ENCODE results near the gene SIPA1L3. TPM values are rescaled to one million over a fixed set of nuclear protein-coding genes. Genes with fewer than 3 reads are reported as not detected.

The SIPA1L3 gene
- total and polyA plus RNA-seq, 2 of the 13 experiments (the other 11 are each of a cell fraction or from before 2014, with no cell fraction given), result 5.5 to 7.7 TPM

DNA sequence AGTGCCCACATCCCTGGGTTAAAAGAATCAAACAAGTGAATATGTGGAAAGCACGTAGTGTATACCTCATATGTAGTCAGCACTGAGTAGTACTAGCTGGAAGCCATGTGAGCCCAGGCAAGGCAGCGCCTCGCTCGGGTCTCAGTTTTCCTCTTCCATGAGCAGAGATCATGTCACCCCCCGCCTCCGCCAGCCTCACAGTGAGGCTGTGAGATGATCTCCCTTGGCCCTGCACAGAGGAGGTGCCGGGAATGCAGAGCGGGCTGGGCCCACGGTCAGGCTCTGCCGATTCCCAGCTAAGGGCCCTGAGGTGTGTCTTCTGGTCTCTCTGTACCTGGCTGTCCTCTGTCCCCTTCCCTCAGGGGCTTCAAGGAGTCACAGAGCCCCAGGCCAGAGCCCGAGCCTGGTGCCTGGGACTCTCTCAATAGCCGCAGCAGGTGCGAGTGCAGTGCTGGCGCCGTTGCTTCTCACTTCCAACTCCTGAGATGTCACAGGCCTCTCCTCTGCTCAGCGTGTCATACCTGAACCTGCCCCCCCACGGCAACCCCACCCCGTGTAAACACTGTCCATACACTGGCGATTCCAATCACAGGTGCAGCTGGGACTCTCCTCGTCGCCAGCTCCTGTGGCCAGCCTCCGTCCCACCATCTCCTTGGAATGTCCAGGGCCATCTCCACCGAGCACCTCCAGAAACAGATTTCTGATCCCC is 290.1 kb downstream of the SIPA1L3 start:
- DNase-seq (ENCODE audit: low spot score) (no peak), ATAC-seq (no peak)

More for the DNA sequence above, 290.1 kb downstream of the SIPA1L3 start:
- ChIA-PET CTCF (ENCODE audit: low intra/inter-chr PET ratio, low total read pairs) (no interaction called here), POLR2A (no interaction called here)
- no TSS peak for BruUV-seq (replicated peaks)
- no peaks in the 10 kb centered on the region; a peak in 1 of 5 replicates for H3K36me3 ChIP-seq (replicated peaks in 1 of 2; ENCODE audit: control insufficient read depth in 1 of 2, insufficient read depth in 2 of 2, low read length in 2 of 2)
- intact Hi-C loops (cut with micrococcal nuclease; ENCODE audit: unreplicated experiment) (no loop called here), in situ Hi-C loops (cut with HindIII; ENCODE audit: extremely low pct_ligation_motif_present, low pct_unique_long_range_greater_than_20kb) (no loop called here)
- H3K79me2 ChIP-seq (ENCODE audit: insufficient read depth, low read length), result no peaks in the 10 kb centered on the region
- no peak overlapping the region for H3K27ac ChIP-seq (ENCODE audit: extremely low read length, insufficient read depth, low read length)
- H3K9me3 ChIP-seq (ENCODE audit: low read length), result no peaks in the 10 kb centered on the region
- H3K4me1 ChIP-seq (ENCODE audit: insufficient read depth, low read length), result peaks cover 13% of the 10 kb centered on the region
- no peak overlapping the region for H3K4me3 ChIP-seq (replicated peaks in 1 of 3; ENCODE audit: insufficient read depth in 1 of 3, low read depth in 2 of 3, low read length in 3 of 3)
- H2AFZ ChIP-seq (ENCODE audit: low read length), result no peak overlapping the region
- 93% methylated on average over 19 of the region's 23 CpGs for WGBS (ENCODE audit: low lambda C conversion rate)
- TF ChIP-seq NR3C1 (CRISPR knock-in tag; IDR thresholded peaks at IDR 0.05), result no peak
- TF ChIP-seq AGO1 (IDR thresholded peaks at IDR 0.05; ENCODE audit: low read depth, low read length, poor library complexity, severe bottlenecking), result no peak
- TF ChIP-seq DDIT3 (CRISPR knock-in tag; IDR thresholded peaks at IDR 0.05), result no peak
- TF ChIP-seq PHB2 (IDR thresholded peaks at IDR 0.05; ENCODE audit: partially characterized antibody), result no peak
- no peak for TF ChIP-seq CREM (IDR thresholded peaks at IDR 0.05)
- TF ChIP-seq CREM (CRISPR knock-in tag; IDR thresholded peaks at IDR 0.05), result no peak
- no peak for TF ChIP-seq AGO2 (optimal IDR thresholded peaks at IDR 0.05; ENCODE audit: low read depth, low read length)
- TF ChIP-seq RFX3 (CRISPR knock-in tag; IDR thresholded peaks at IDR 0.05), result no peak
- TF ChIP-seq JUNB (CRISPR knock-in tag; IDR thresholded peaks at IDR 0.05; ENCODE audit: borderline replicate concordance), result no peak
- TF ChIP-seq RAD21 (CRISPR knock-in tag; IDR thresholded peaks at IDR 0.05), result no peak
- TF ChIP-seq SRF (IDR thresholded peaks at IDR 0.05; ENCODE audit: low read depth, low read length), result no peak
- no peak for TF ChIP-seq THYN1 (CRISPR knock-in tag; IDR thresholded peaks at IDR 0.05; ENCODE audit: borderline replicate concordance, low read depth)
- TF ChIP-seq, protein P1, sequence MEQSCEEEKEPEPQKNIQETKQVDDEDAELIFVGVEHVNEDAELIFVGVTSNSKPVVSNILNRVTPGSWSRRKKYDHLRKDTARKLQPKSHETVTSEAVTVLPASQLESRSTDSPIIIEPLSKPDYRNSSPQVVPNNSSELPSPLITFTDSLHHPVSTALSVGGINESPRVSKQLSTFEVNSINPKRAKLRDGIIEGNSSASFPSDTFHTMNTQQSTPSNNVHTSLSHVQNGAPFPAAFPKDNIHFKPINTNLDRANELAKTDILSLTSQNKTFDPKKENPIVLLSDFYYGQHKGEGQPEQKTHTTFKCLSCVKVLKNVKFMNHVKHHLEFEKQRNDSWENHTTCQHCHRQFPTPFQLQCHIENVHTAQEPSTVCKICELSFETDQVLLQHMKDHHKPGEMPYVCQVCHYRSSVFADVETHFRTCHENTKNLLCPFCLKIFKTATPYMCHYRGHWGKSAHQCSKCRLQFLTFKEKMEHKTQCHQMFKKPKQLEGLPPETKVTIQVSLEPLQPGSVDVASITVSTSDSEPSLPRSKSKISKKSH (CRISPR knock-in tag; IDR thresholded peaks at IDR 0.05; ENCODE audit: borderline replicate concordance), result no peak
- TF ChIP-seq NR2F1 (CRISPR knock-in tag; IDR thresholded peaks at IDR 0.05), result no peak
- no peak for TF ChIP-seq ZNF772 (CRISPR knock-in tag; IDR thresholded peaks at IDR 0.05)
- no peak for TF ChIP-seq ATF1 (CRISPR knock-in tag; IDR thresholded peaks at IDR 0.05)
- TF ChIP-seq, protein P2, sequence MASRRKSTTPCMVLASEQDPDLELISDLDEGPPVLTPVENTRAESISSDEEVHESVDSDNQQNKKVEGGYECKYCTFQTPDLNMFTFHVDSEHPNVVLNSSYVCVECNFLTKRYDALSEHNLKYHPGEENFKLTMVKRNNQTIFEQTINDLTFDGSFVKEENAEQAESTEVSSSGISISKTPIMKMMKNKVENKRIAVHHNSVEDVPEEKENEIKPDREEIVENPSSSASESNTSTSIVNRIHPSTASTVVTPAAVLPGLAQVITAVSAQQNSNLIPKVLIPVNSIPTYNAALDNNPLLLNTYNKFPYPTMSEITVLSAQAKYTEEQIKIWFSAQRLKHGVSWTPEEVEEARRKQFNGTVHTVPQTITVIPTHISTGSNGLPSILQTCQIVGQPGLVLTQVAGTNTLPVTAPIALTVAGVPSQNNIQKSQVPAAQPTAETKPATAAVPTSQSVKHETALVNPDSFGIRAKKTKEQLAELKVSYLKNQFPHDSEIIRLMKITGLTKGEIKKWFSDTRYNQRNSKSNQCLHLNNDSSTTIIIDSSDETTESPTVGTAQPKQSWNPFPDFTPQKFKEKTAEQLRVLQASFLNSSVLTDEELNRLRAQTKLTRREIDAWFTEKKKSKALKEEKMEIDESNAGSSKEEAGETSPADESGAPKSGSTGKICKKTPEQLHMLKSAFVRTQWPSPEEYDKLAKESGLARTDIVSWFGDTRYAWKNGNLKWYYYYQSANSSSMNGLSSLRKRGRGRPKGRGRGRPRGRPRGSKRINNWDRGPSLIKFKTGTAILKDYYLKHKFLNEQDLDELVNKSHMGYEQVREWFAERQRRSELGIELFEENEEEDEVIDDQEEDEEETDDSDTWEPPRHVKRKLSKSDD (CRISPR knock-in tag; IDR thresholded peaks at IDR 0.05; ENCODE audit: low read depth), result no peak
- H3K4me2 ChIP-seq (ENCODE audit: low read depth, low read length), result no peak overlapping the region
- no peaks in the 10 kb centered on the region for H3K27me3 ChIP-seq (ENCODE audit: control insufficient read depth in 1 of 2, insufficient read depth in 2 of 2, low read length in 2 of 2)
- H4K20me1 ChIP-seq (ENCODE audit: insufficient read depth, low read length), result no peaks in the 10 kb centered on the region
- FAIRE-seq, result no peak
- no peak overlapping the region for H3K9ac ChIP-seq (ENCODE audit: insufficient read depth, low read depth, low read length)
